ENCODE measurements around the gene CNKSR2. TPM values are rescaled to one million over a fixed set of nuclear protein-coding genes. Genes with fewer than 3 reads are reported as not detected.

The CNKSR2 gene
- polyA plus RNA-seq, 2 donors, result 0.07 to 0.10 TPM

GRCh38 chrX:21702725-21703124 is 328.5 kb downstream of the CNKSR2 start:
- Histone ChIP-seq H3K4me1 (ENCODE audit: control insufficient read depth in 2 of 2, insufficient read depth in 2 of 2, low read length in 1 of 2) (no peaks in the 10 kb centered on the region), H3K4me3 (ENCODE audit: low read depth in 1 of 2, low read length in 2 of 2) (no peak overlapping the region), H3K27me3 (ENCODE audit: control insufficient read depth in 1 of 2, insufficient read depth in 2 of 2, low read length in 2 of 2) (peaks cover 0 to 3% of the 10 kb centered on the region in 2 donors), H3K36me3 (ENCODE audit: control insufficient read depth in 2 of 2, insufficient read depth in 2 of 2, low read length in 1 of 2) (no peaks in the 10 kb centered on the region), H3K9me3 (ENCODE audit: control insufficient read depth in 2 of 2, insufficient read depth in 1 of 2, low read depth in 1 of 2, low read length in 1 of 2) (no peaks in the 10 kb centered on the region), H3K27ac (ENCODE audit: low read depth in 2 of 2, low read length in 1 of 2) (no peak overlapping the region)
- WGBS, 2 donors, result 68 to 69% methylated on average over 4 of the region's 4 CpGs

All from esophagus (tissue), 2 donors.